ENCODE results near the gene PIP4K2B.
"Not testable (repeated sequence)": the region's sequence is repeated elsewhere in the genome, so short reads cannot be mapped to it uniquely, and the experiment has no call there.

The PIP4K2B gene

DNA sequence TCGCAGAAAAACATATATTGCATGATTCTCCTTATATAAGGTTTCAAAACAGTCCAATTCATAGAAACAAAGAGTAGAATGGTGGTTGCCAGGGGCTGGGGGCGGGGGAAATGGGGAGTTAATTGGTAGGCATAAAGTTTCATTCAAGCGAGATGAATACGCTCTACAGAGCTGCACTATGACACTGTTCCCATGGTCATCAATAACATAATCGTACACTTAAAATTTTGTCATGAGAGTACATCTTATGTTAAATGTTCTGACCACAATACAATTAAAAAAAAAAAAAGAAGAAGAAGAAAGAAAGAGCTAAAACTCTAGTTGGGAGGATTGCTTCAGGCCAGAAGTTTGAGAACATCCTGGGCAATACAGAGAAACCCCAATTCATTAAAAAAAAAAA is 5.1 kb downstream of the PIP4K2B start:
- TF ChIP-seq, protein P1, sequence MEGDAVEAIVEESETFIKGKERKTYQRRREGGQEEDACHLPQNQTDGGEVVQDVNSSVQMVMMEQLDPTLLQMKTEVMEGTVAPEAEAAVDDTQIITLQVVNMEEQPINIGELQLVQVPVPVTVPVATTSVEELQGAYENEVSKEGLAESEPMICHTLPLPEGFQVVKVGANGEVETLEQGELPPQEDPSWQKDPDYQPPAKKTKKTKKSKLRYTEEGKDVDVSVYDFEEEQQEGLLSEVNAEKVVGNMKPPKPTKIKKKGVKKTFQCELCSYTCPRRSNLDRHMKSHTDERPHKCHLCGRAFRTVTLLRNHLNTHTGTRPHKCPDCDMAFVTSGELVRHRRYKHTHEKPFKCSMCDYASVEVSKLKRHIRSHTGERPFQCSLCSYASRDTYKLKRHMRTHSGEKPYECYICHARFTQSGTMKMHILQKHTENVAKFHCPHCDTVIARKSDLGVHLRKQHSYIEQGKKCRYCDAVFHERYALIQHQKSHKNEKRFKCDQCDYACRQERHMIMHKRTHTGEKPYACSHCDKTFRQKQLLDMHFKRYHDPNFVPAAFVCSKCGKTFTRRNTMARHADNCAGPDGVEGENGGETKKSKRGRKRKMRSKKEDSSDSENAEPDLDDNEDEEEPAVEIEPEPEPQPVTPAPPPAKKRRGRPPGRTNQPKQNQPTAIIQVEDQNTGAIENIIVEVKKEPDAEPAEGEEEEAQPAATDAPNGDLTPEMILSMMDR (IDR thresholded peaks at IDR 0.05; ENCODE audit: control insufficient read depth, insufficient read depth, low read depth, low read length, missing control alignments) = no peak
- no peak for DNase-seq (ENCODE audit: low read depth)

DNA sequence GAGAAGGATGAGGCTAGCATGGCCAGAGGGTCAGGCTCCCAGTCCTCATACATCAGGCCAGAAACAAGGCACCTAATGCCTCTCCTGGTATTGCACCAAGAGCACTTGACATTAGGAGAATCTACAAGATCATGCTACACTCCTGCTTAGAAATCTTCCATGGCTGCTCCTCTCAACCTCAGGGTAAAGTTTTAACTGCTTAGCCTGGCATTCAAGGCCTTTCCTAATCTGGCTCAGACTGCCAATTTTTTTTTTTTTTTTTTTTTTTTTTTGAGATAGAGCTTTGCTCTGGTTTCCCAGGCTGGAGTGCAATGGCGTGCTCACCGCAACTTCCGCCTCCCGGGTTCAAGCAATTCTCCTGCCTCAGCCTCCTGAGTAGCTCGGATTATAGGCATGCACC is 8.2 kb downstream of the PIP4K2B start:
- H3K4me3 ChIP-seq (ENCODE audit: control insufficient read depth, low read depth, low read length) = no peak overlapping the region
- no peak for DNase-seq (ENCODE audit: low read depth)
- TF ChIP-seq, protein P1 (IDR thresholded peaks at IDR 0.05; ENCODE audit: control insufficient read depth, insufficient read depth, low read depth, low read length, missing control alignments) = no peak

More for the DNA sequence above, 5.1 kb downstream of the PIP4K2B start:
- no peak overlapping the region for H3K4me3 ChIP-seq (ENCODE audit: control insufficient read depth, low read depth, low read length)

DNA sequence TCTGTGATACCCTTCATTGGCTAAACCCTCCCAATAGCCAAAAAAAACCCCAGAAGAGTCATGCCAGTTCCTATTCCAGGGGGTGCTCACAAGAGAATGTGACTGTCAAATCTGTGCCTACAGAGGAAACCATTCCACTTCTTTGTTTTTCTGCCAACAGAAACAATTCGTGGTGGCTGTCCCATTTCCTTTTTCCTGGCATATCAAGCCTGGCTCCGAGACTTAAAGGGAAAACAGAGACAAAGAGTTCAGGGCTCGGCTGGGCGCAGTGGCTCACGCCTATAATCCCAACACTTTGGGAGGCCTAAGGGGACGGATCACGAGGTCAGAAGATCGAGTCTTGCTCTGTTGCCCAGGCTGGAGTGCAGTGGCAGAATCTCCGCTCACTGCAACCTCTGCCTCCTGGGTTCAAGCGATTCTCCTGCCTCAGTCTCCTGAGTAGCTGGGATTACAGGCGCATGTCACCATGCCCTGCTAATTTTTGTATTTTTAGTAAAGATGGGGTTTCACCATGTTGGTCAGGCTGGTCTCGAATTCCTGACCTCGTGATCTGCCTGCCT is 9.1 kb downstream of the PIP4K2B start:
- not testable (repeated sequence) for H3K4me3 ChIP-seq (ENCODE audit: control insufficient read depth, low read depth, low read length); DNase-seq (ENCODE audit: low read depth)

DNA sequence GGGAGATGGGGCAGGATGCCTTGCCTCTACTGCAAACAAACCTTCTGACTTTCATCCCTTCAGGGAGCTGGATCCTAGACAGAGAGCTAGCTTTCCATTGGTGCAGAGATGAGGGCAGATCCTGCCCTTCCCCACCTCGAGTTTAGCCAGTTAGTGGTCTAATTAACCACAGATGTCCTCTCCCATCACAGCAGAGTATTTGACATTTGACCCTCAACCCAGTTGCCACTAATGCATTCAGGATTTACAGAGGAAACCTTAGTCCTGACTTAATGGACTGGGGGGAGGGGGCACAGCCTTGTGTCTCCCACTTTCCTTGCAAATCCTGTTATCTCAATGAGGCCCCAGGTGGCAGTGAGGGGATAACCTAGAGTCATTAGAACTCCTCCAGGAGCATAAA is 10.2 kb downstream of the PIP4K2B start:
- no peak overlapping the region for H3K4me3 ChIP-seq (ENCODE audit: control insufficient read depth, low read depth, low read length)
- TF ChIP-seq, protein P1 (IDR thresholded peaks at IDR 0.05; ENCODE audit: control insufficient read depth, insufficient read depth, low read depth, low read length, missing control alignments) = no peak
- DNase-seq (ENCODE audit: low read depth) = no peak

DNA sequence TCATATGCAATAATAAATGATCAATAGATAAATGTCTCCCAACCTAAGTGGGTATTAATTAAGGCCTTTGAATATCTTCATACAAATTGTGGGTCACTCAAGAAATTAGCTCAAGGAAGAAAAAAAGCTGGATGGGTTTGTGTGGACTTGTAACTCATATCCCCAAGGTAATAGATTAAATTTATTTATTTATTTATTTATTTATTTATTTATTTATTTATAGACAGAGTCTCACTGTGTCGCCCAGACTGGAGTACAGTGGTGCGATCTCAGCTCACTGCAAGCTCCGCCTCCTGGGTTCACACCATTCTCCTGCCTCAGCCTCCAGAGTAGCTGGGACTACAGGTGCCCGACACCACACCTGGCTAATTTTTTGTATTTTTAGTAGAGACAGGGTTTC is 11.4 kb downstream of the PIP4K2B start:
- not testable (repeated sequence) for DNase-seq (ENCODE audit: low read depth); H3K4me3 ChIP-seq (ENCODE audit: control insufficient read depth, low read depth, low read length)

DNA sequence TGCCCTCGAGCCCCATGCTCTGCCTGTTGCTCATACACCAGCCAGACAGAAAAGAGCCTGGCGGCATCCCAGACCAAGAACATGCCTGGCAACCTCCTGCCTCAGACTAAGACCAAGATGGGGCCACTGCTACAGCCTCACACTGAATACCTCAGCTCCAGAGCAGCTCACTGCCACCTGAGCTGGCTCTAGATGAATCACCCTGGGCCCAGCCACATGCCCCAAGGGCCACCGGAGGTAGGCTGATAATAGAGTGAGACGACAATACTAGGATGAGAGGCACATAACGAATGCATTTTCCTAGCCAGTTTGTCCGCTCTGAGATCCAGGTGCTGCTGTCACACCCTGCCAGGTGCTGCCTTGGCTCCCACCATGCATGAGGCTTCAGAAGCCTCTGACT is 13.0 kb downstream of the PIP4K2B start:
- TF ChIP-seq, protein P1 (IDR thresholded peaks at IDR 0.05; ENCODE audit: control insufficient read depth, insufficient read depth, low read depth, low read length, missing control alignments) = no peak
- DNase-seq (ENCODE audit: low read depth) = no peak
- no peak overlapping the region for H3K4me3 ChIP-seq (ENCODE audit: control insufficient read depth, low read depth, low read length)

DNA sequence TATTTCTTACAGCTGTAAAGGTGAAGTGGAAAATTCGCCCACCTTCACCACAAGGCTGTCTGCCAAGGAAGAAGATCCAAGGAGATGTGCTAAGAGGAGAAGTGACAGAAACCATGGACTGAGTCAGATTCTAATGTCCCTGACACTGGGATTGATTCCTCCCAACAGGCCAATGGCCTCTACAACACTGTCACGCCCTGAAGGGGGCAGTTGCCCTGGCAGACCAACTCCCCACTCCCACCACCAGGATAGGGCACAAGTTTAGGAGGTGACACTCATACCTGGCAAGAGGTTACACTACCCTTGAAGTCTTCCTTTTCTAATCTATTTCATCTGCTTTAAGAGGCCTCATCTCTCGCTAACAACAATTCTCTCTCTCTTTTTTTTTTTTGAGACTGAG is 16.1 kb downstream of the PIP4K2B start:
- H3K4me3 ChIP-seq (ENCODE audit: control insufficient read depth, low read depth, low read length) = no peak overlapping the region
- DNase-seq (ENCODE audit: low read depth) = no peak
- TF ChIP-seq, protein P1 (IDR thresholded peaks at IDR 0.05; ENCODE audit: control insufficient read depth, insufficient read depth, low read depth, low read length, missing control alignments) = no peak
